HK-2 (cell line): Measurements from ENCODE around the gene PLCB1.
"Not testable (repeated sequence)": the region's sequence is repeated elsewhere in the genome, so short reads cannot be mapped to it uniquely, and the experiment has no call there.

Source experiments
- DNase-seq: peaks from one replicate; pipeline ENCODE4 v3.0.0-alpha.2; 2018; ENCODE audit not compliant: unreplicated experiment

The PLCB1 gene

GRCh38 chr20:8443464-8444072, 311.5 kb downstream of the PLCB1 start:
- no peak for DNase-seq

GRCh38 chr20:8447262-8448120, 315.4 kb downstream of the PLCB1 start:
- DNase-seq: no peak

- DNase-seq: no peak
Observed at GRCh38 chr20:8449123-8449522, 317.1 kb downstream of the PLCB1 start.

- peak; percentile 20 for DNase-seq
Observed at GRCh38 chr20:8454137-8454712, 322.2 kb downstream of the PLCB1 start.

- DNase-seq: no peak
Observed at GRCh38 chr20:8456765-8457164, 324.7 kb downstream of the PLCB1 start.

- no peak for DNase-seq
Observed at GRCh38 chr20:8457978-8458377, 325.9 kb downstream of the PLCB1 start.

- no peak for DNase-seq
Observed at GRCh38 chr20:8461186-8461585, 329.1 kb downstream of the PLCB1 start.

- DNase-seq: no peak
Observed at GRCh38 chr20:8464368-8464767, 332.3 kb downstream of the PLCB1 start.

- DNase-seq: not testable (repeated sequence)
Observed at GRCh38 chr20:8466781-8467180, 334.7 kb downstream of the PLCB1 start.

- no peak for DNase-seq
Observed at GRCh38 chr20:8470156-8470555, 338.1 kb downstream of the PLCB1 start.

- DNase-seq: no peak
Observed at GRCh38 chr20:8471465-8471864, 339.4 kb downstream of the PLCB1 start.

- DNase-seq: no peak
Observed at GRCh38 chr20:8473459-8473858, 341.4 kb downstream of the PLCB1 start.

- no peak for DNase-seq
Observed at GRCh38 chr20:8474027-8474668, 342.1 kb downstream of the PLCB1 start.

GRCh38 chr20:8476021-8476420, 344.0 kb downstream of the PLCB1 start:
- no peak for DNase-seq

- no peak for DNase-seq
Observed at GRCh38 chr20:8480597-8480996, 348.5 kb downstream of the PLCB1 start.

GRCh38 chr20:8487696-8488095, 355.6 kb downstream of the PLCB1 start:
- DNase-seq: no peak

- DNase-seq: no peak
Observed at GRCh38 chr20:8489094-8489883, 357.2 kb downstream of the PLCB1 start.

GRCh38 chr20:8490076-8490830, 358.2 kb downstream of the PLCB1 start:
- no peak for DNase-seq

- DNase-seq: no peak
Observed at GRCh38 chr20:8492173-8492572, 360.1 kb downstream of the PLCB1 start.

GRCh38 chr20:8498571-8498970, 366.5 kb downstream of the PLCB1 start:
- no peak for DNase-seq

- DNase-seq: no peak
Observed at GRCh38 chr20:8504030-8504429, 372.0 kb downstream of the PLCB1 start.
